RWPE2 (cell line): ENCODE results near the gene PHOSPHO1.

Source experiments
- ATAC-seq: fragments of 200-7000 bp; cut with Tn5 transposase; 3 replicates; pipeline ENCODE4 v1.9.1; 2021; ENCODE audit warnings: low read depth
- DNase-seq: peaks from one replicate; pipeline ENCODE4 v3.0.0-alpha.2; 2020; ENCODE audit warnings: low spot score
- H3K27ac ChIP-seq: fragments of 450-650 bp; 2 replicates; pipeline ENCODE4 v1.5.1; 2017; ENCODE audit warnings: mild to moderate bottlenecking; ENCODE audit not compliant: poor library complexity, severe bottlenecking
- H3K27me3 ChIP-seq: fragments of 250-450 bp; sonication (Bioruptor Pico); 2 replicates; pipeline ENCODE4 v1.5.1; 2021; ENCODE audit warnings: mild to moderate bottlenecking, moderate library complexity; ENCODE audit not compliant: insufficient read depth, poor library complexity, severe bottlenecking
- H3K36me3 ChIP-seq: fragments of 250-450 bp; sonication (Bioruptor Pico); 2 replicates; pipeline ENCODE4 v1.5.1; 2020; ENCODE audit warnings: low read depth, mild to moderate bottlenecking, moderate library complexity
- H3K4me1 ChIP-seq: fragments of 250-450 bp; sonication (Bioruptor Pico); 2 replicates; pipeline ENCODE4 v1.5.1; 2021; ENCODE audit warnings: mild to moderate bottlenecking, moderate library complexity; ENCODE audit not compliant: insufficient read depth, poor library complexity, severe bottlenecking
- H3K4me3 ChIP-seq: fragments of 250-450 bp; sonication (Bioruptor Pico); 2 replicates; pipeline ENCODE4 v1.5.1; 2021; ENCODE audit warnings: mild to moderate bottlenecking, moderate library complexity; ENCODE audit not compliant: severe bottlenecking
- H3K9me3 ChIP-seq: fragments of 250-450 bp; sonication (Bioruptor Pico); 2 replicates; pipeline ENCODE4 v1.5.1; 2021; ENCODE audit warnings: mild to moderate bottlenecking, moderate library complexity; ENCODE audit not compliant: severe bottlenecking
- TF ChIP-seq, protein P1 (sequence below): fragments of 450-650 bp; IDR thresholded peaks from one replicate; pipeline ENCODE4 v1.5.1; 2017; ENCODE audit warnings: mild to moderate bottlenecking, moderate library complexity; ENCODE audit not compliant: poor library complexity, severe bottlenecking

The PHOSPHO1 gene

DNA sequence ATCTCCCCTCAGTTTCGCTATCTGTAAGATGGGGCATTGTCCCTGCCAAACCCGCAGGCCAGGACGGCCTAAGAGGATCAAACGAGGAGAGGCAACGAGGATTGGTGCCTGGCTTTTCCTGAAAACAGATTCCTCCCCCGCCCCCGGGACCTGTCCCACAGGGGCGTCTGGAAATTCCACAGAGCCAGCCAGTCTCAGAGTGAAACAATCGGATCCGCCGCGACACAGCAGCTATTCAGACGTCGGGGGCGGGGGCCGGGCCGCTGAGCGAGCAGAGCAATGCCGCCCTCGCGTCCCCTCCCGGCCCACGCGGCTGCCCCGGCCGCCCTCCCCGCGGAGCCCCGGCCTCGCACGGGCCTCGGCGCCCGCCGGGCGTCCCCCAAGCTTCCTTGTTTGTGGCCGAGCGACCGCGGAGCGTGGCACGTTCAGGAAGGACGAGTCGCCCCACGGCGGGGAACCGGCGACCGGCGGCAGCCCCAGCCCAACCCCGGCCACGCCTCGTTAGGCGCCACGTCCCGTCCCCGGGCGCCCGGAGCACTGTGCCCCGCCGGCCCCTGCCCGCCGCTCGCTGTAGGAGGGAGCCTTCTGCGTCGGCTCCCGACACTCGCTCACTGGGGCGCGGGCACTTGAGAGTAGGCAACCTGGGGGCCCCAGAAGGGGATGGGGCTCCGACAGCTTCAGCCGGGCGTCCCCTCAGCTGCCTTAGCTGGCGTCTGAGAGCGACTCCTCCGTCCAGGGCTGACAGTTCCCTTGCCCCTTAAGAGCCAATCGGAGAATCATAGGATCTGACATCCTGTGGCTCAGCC, 29.6 kb upstream of the PHOSPHO1 start:
- no peaks in the 10 kb centered on the region for H3K4me1 ChIP-seq
- DNase-seq: no peak
- peak overlapping the region; percentile 45 for H3K4me3 ChIP-seq
- H3K9me3 ChIP-seq: no peaks in the 10 kb centered on the region
- peak overlapping the region; percentile 5 for H3K27ac ChIP-seq
- no peaks in the 10 kb centered on the region for H3K36me3 ChIP-seq
- TF ChIP-seq, protein P1, sequence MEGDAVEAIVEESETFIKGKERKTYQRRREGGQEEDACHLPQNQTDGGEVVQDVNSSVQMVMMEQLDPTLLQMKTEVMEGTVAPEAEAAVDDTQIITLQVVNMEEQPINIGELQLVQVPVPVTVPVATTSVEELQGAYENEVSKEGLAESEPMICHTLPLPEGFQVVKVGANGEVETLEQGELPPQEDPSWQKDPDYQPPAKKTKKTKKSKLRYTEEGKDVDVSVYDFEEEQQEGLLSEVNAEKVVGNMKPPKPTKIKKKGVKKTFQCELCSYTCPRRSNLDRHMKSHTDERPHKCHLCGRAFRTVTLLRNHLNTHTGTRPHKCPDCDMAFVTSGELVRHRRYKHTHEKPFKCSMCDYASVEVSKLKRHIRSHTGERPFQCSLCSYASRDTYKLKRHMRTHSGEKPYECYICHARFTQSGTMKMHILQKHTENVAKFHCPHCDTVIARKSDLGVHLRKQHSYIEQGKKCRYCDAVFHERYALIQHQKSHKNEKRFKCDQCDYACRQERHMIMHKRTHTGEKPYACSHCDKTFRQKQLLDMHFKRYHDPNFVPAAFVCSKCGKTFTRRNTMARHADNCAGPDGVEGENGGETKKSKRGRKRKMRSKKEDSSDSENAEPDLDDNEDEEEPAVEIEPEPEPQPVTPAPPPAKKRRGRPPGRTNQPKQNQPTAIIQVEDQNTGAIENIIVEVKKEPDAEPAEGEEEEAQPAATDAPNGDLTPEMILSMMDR: no peak
- no peaks in the 10 kb centered on the region for H3K27me3 ChIP-seq
- ATAC-seq: peak; percentile 85

DNA sequence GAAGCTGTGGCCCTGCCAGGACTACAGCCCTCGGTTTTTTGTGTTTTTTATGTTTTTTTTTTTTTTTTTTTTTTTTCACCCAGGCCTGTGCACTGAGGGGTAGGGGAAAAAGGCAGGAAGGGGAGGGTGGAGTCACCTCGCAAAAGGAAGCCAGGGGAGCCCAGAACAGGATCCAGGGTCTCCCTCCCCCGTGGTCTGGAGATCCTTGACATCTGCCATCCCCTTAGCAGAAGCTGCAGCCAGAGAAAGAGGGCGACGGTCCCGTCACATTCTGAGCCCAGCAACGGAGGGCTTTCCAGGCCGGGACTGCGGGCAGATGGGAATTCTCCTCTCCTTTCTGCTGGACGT, 29.1 kb upstream of the PHOSPHO1 start:
- H3K36me3 ChIP-seq: no peaks in the 10 kb centered on the region
- peak overlapping the region; percentile 45 for H3K4me3 ChIP-seq
- DNase-seq (no peak), ATAC-seq (no peak)
- no peaks in the 10 kb centered on the region for H3K27me3 ChIP-seq
- H3K9me3 ChIP-seq: no peaks in the 10 kb centered on the region
- H3K27ac ChIP-seq: no peak overlapping the region
- H3K4me1 ChIP-seq: no peaks in the 10 kb centered on the region
- TF ChIP-seq, protein P1: no peak

DNA sequence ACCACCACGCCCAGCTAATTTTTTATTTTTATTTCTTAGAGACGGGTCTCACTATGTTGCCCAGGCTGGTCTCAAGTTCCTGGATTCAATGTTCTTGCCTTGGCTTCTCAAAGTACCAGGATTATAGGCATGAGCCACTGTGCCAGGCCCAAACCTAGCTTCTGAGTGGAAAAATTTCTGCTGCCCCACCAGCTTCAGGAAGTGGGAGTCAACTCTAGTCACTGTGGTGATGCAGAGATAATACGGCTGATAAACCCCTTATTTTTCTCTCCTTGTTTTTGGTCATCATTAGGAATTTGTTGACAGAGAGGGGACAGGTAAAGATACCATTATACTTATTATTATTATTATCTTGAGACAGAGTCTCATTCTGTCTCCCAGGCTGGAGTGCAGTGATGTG, 27.8 kb upstream of the PHOSPHO1 start:
- ATAC-seq (no peak), DNase-seq (no peak)
- no peak overlapping the region for H3K4me3 ChIP-seq
- H3K27me3 ChIP-seq: no peaks in the 10 kb centered on the region
- H3K9me3 ChIP-seq: no peaks in the 10 kb centered on the region
- H3K36me3 ChIP-seq: no peaks in the 10 kb centered on the region
- no peaks in the 10 kb centered on the region for H3K4me1 ChIP-seq
- H3K27ac ChIP-seq: no peak overlapping the region
- TF ChIP-seq, protein P1: no peak

DNA sequence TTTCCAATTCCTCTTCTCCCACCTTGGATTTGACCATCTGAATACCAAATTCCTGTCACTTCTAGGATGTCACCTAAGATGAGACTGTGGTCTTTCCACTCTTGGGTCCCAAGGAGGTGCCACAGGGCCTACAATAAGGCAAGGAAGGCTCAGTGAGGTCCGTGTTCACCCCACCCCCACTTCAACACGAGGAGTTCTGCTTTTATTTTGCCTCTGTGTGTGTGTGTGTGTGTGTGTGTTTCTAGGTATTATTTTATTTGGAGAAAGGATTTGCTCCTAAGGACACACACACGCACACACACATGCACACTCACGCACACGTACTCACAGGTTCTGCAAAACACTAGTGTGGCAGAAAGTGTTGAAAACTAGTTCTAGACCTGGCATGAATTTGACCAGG, 24.5 kb upstream of the PHOSPHO1 start:
- DNase-seq (no peak), ATAC-seq (no peak)
- H3K4me3 ChIP-seq: no peak overlapping the region
- no peak overlapping the region for H3K27ac ChIP-seq
- no peaks in the 10 kb centered on the region for H3K36me3 ChIP-seq
- no peaks in the 10 kb centered on the region for H3K9me3 ChIP-seq
- TF ChIP-seq, protein P1: no peak
- no peaks in the 10 kb centered on the region for H3K27me3 ChIP-seq
- H3K4me1 ChIP-seq: no peaks in the 10 kb centered on the region

DNA sequence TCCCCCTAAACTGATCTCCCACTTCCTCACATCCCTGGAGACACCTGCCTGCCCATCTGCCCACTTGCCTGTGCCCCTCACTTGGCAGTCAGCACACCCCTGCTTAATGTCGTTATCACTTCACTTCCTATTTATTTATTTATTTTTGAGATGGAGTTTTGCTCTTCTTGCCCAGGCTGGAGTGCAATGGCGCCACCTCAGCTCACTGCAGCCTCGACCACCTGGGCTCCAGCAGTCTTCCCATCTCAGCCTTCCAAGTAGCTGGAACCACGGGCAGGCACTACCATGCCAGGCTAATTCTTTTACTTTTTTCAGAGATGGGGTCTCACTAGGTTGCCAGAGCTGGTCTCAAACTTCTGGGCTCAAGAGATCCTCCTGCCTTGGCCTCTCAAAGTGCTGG, 23.5 kb upstream of the PHOSPHO1 start:
- no peaks in the 10 kb centered on the region for H3K36me3 ChIP-seq
- TF ChIP-seq, protein P1: no peak
- no peaks in the 10 kb centered on the region for H3K27me3 ChIP-seq
- DNase-seq (no peak), ATAC-seq (no peak)
- H3K9me3 ChIP-seq: no peaks in the 10 kb centered on the region
- no peak overlapping the region for H3K4me3 ChIP-seq
- no peaks in the 10 kb centered on the region for H3K4me1 ChIP-seq
- H3K27ac ChIP-seq: no peak overlapping the region
